CD8-positive, alpha-beta memory T cell (primary cell): ENCODE data around the gene FBXL13. TPM values are rescaled to one million over a fixed set of nuclear protein-coding genes. Genes with fewer than 3 reads are reported as not detected.
A peak's percentile ranks its signal among the peaks of the same experiment; 100 is the strongest.
"Not testable (repeated sequence)": the region's sequence is repeated elsewhere in the genome, so short reads cannot be mapped to it uniquely, and the experiment has no call there.

Experiments used
- CTCF ChIA-PET: fragments of 350-600 bp; sonication (Branson Sonifier 250); formaldehyde crosslinking; loops from one replicate; lab custom pipeline; 2021; ENCODE audit warnings: antibody characterized with exemption; lab: Charles Lee
- POLR2A ChIA-PET: fragments of 350-600 bp; sonication (Branson Sonifier 250); formaldehyde crosslinking; loops from one replicate; lab custom pipeline; 2021; ENCODE audit warnings: antibody characterized with exemption; lab: Charles Lee
- DNase-seq, 5 donors: peaks; one replicate each; pipeline versions ENCODE4 v3.0.0 to v3.0.0-alpha.2; 2020 to 2022; ENCODE audit warnings: mixed read lengths in 1 of 5
- H3K27ac ChIP-seq: one replicate; pipeline ENCODE4 v1.7.0; 2013; ENCODE audit warnings: low read depth, mild to moderate bottlenecking, low read length, moderate library complexity
- H3K27me3 ChIP-seq: 2 replicates; pipeline ENCODE4 v1.7.0; 2013; ENCODE audit warnings: low read length, mild to moderate bottlenecking; ENCODE audit not compliant: insufficient read depth, poor library complexity, severe bottlenecking
- H3K36me3 ChIP-seq: 2 replicates; pipeline ENCODE4 v1.7.0; 2013; ENCODE audit warnings: mild to moderate bottlenecking, low read length, moderate library complexity; ENCODE audit not compliant: insufficient read depth
- H3K4me1 ChIP-seq: 2 replicates; pipeline ENCODE4 v1.7.0; 2013; ENCODE audit warnings: mild to moderate bottlenecking, low read length, moderate library complexity; ENCODE audit not compliant: insufficient read depth
- H3K4me3 ChIP-seq: 2 replicates; pipeline ENCODE4 v1.7.0; 2013; ENCODE audit warnings: mild to moderate bottlenecking, low read length
- H3K9me3 ChIP-seq: 2 replicates; pipeline ENCODE4 v1.7.0; 2013; ENCODE audit warnings: mild to moderate bottlenecking, low read length
- H3K27ac Mint-ChIP-seq, 8 donors: one replicate each; pipeline ENCODE4 v1.8.0; 2020 to 2021; ENCODE audit warnings: mixed read lengths in 8 of 8, mild to moderate bottlenecking in 6 of 8, inconsistent platforms in 3 of 8, moderate library complexity in 3 of 8
- H3K27me3 Mint-ChIP-seq, 2 donors: one replicate each; pipeline ENCODE4 v1.8.0; 2020 to 2021; ENCODE audit warnings: mixed read lengths in 2 of 2, mild to moderate bottlenecking in 1 of 2, moderate library complexity in 1 of 2
- H3K36me3 Mint-ChIP-seq, 3 donors: one replicate each; pipeline ENCODE4 v1.8.0; 2020 to 2021; ENCODE audit warnings: mixed read lengths in 3 of 3, inconsistent platforms in 1 of 3, mild to moderate bottlenecking in 1 of 3
- H3K4me1 Mint-ChIP-seq, 3 donors: one replicate each; pipeline ENCODE4 v1.8.0; 2020 to 2021; ENCODE audit warnings: mixed read lengths in 3 of 3, inconsistent platforms in 1 of 3, mild to moderate bottlenecking in 1 of 3
- H3K4me3 Mint-ChIP-seq, 7 donors: one replicate each; pipeline ENCODE4 v1.8.0; 2020 to 2021; ENCODE audit warnings: mixed read lengths in 7 of 7, mild to moderate bottlenecking in 6 of 7, moderate library complexity in 4 of 7, inconsistent platforms in 2 of 7
- H3K9me3 Mint-ChIP-seq, 5 donors: one replicate each; pipeline ENCODE4 v1.8.0; 2020 to 2022; ENCODE audit warnings: mixed read lengths in 5 of 5, mild to moderate bottlenecking in 3 of 5, moderate library complexity in 2 of 5, inconsistent platforms in 1 of 5
- polyA plus RNA-seq: library from polyadenylated mRNA; unstranded; fragments of 300-500 nt; fragmentation: Illumina TruSeq; gene quantifications from one replicate; pipeline ENCODE4 v1.2.3, GENCODE V29; 2021
- total RNA-seq, 2 experiments: library from RNA; stranded (reverse); gene quantifications; one replicate each; pipeline ENCODE4 v1.2.3, GENCODE V29; 2021

Gene FBXL13
- total and polyA plus RNA-seq, 3 experiments from 2014 or later, result 0.43 to 0.66 (median 0.62) TPM

GRCh38 chr7:102995609-102996008 is 79.0 kb downstream of the FBXL13 start:
- DNase-seq, H3K9me3 ChIP-seq, H3K4me1 Mint-ChIP-seq, H3K4me1 ChIP-seq, CTCF ChIA-PET, POLR2A ChIA-PET, H3K4me3 ChIP-seq, H3K4me3 Mint-ChIP-seq, H3K27ac Mint-ChIP-seq, H3K27ac ChIP-seq, H3K36me3 Mint-ChIP-seq, H3K36me3 ChIP-seq, H3K27me3 ChIP-seq, H3K9me3 Mint-ChIP-seq, H3K27me3 Mint-ChIP-seq: not testable (repeated sequence)

GRCh38 chr7:102994567-102994966 is 80.0 kb downstream of the FBXL13 start:
- DNase-seq, result no peak
- CTCF ChIA-PET, result no interaction called here
- Mint-ChIP-seq H3K27ac (no peak overlapping the region), H3K9me3 (peaks cover 0 to 2% (median 0%) of the 10 kb centered on the region in 5 donors), H3K4me1 (no peaks in the 10 kb centered on the region), H3K27me3 (peaks cover 0 to 4% of the 10 kb centered on the region in 2 donors), H3K4me3 (no peak overlapping the region), H3K36me3 (no peaks in the 10 kb centered on the region)
- POLR2A ChIA-PET, result no interaction called here
- Histone ChIP-seq H3K36me3 (no peaks in the 10 kb centered on the region), H3K27me3 (no peaks in the 10 kb centered on the region), H3K27ac (no peak overlapping the region), H3K9me3 (no peaks in the 10 kb centered on the region), H3K4me3 (no peak overlapping the region), H3K4me1 (no peaks in the 10 kb centered on the region)

GRCh38 chr7:102993718-102994029 is 80.9 kb downstream of the FBXL13 start:
- Histone ChIP-seq H3K27ac (peak overlapping the region; percentile 53), H3K4me1 (no peaks in the 10 kb centered on the region), H3K27me3 (no peaks in the 10 kb centered on the region), H3K9me3 (no peaks in the 10 kb centered on the region), H3K36me3 (no peaks in the 10 kb centered on the region), H3K4me3 (no peak overlapping the region)
- DNase-seq, result no peak
- H3K9me3 Mint-ChIP-seq, result peaks cover 0 to 2% (median 0%) of the 10 kb centered on the region in 5 donors
- CTCF ChIA-PET, result no interaction called here
- no peak overlapping the region for H3K4me3 Mint-ChIP-seq
- no peaks in the 10 kb centered on the region for H3K36me3 Mint-ChIP-seq
- POLR2A ChIA-PET, result no interaction called here
- no peak overlapping the region for H3K27ac Mint-ChIP-seq
- H3K27me3 Mint-ChIP-seq, result peaks cover 0 to 4% of the 10 kb centered on the region in 2 donors
- H3K4me1 Mint-ChIP-seq, result no peaks in the 10 kb centered on the region

GRCh38 chr7:102992938-102993717 is 81.5 kb downstream of the FBXL13 start:
- POLR2A ChIA-PET, result no interaction called here
- no peaks in the 10 kb centered on the region for H3K36me3 Mint-ChIP-seq

GRCh38 chr7:102992509-102992937 is 82.1 kb downstream of the FBXL13 start:
- peaks cover 0 to 2% (median 0%) of the 10 kb centered on the region in 5 donors for H3K9me3 Mint-ChIP-seq
- H3K27ac ChIP-seq, result peak overlapping the region; percentile 53
- H3K27ac Mint-ChIP-seq, result no peak overlapping the region
- no peaks in the 10 kb centered on the region for H3K27me3 ChIP-seq
- H3K4me1 Mint-ChIP-seq, result no peaks in the 10 kb centered on the region
- no peaks in the 10 kb centered on the region for H3K4me1 ChIP-seq
- H3K4me3 Mint-ChIP-seq, result no peak overlapping the region
- H3K4me3 ChIP-seq, result no peak overlapping the region
- no peak for DNase-seq
- POLR2A ChIA-PET, result no interaction called here
- H3K36me3 Mint-ChIP-seq, result no peaks in the 10 kb centered on the region
- CTCF ChIA-PET, result no interaction called here
- no peaks in the 10 kb centered on the region for H3K36me3 ChIP-seq
- H3K27me3 Mint-ChIP-seq, result peaks cover 4% of the 10 kb centered on the region in 2 donors
- no peaks in the 10 kb centered on the region for H3K9me3 ChIP-seq

More at GRCh38 chr7:102992938-102993717, 81.5 kb downstream of the FBXL13 start:
- H3K4me1 Mint-ChIP-seq, result no peaks in the 10 kb centered on the region
- H3K27me3 Mint-ChIP-seq, result peaks cover 1 to 4% of the 10 kb centered on the region in 2 donors
- Histone ChIP-seq H3K4me1 (no peaks in the 10 kb centered on the region), H3K4me3 (no peak overlapping the region), H3K27me3 (no peaks in the 10 kb centered on the region), H3K27ac (peak overlapping the region; percentile 53), H3K36me3 (no peaks in the 10 kb centered on the region), H3K9me3 (no peaks in the 10 kb centered on the region)
- H3K27ac Mint-ChIP-seq, result no peak overlapping the region
- H3K4me3 Mint-ChIP-seq, result no peak overlapping the region
- CTCF ChIA-PET, result no interaction called here
- H3K9me3 Mint-ChIP-seq, result peaks cover 0 to 2% (median 0%) of the 10 kb centered on the region in 5 donors
- DNase-seq, result no peak

- H3K36me3 Mint-ChIP-seq, result no peaks in the 10 kb centered on the region
- ChIA-PET CTCF (no interaction called here), POLR2A (no interaction called here)
- H3K4me1 Mint-ChIP-seq, result no peaks in the 10 kb centered on the region
- Histone ChIP-seq H3K9me3 (no peaks in the 10 kb centered on the region), H3K4me1 (no peaks in the 10 kb centered on the region), H3K27me3 (no peaks in the 10 kb centered on the region), H3K36me3 (no peaks in the 10 kb centered on the region), H3K27ac (no peak overlapping the region), H3K4me3 (no peak overlapping the region)
- no peak for DNase-seq
- peaks cover 0 to 2% (median 0%) of the 10 kb centered on the region in 5 donors for H3K9me3 Mint-ChIP-seq
- H3K27ac Mint-ChIP-seq, result no peak overlapping the region
- no peak overlapping the region for H3K4me3 Mint-ChIP-seq
- H3K27me3 Mint-ChIP-seq, result peaks cover 4% of the 10 kb centered on the region in 2 donors
Observed at GRCh38 chr7:102991540-102992214, 82.9 kb downstream of the FBXL13 start.

GRCh38 chr7:102991077-102991539 is 83.5 kb downstream of the FBXL13 start:
- Mint-ChIP-seq H3K4me3 (no peak overlapping the region), H3K4me1 (no peaks in the 10 kb centered on the region), H3K27ac (no peak overlapping the region), H3K27me3 (peaks cover 4% of the 10 kb centered on the region in 2 donors), H3K36me3 (no peaks in the 10 kb centered on the region), H3K9me3 (peaks cover 0 to 2% (median 0%) of the 10 kb centered on the region in 5 donors)
- ChIA-PET CTCF (no interaction called here), POLR2A (no interaction called here)
- DNase-seq, result no peak
- Histone ChIP-seq H3K4me3 (no peak overlapping the region), H3K27ac (no peak overlapping the region), H3K27me3 (no peaks in the 10 kb centered on the region), H3K4me1 (no peaks in the 10 kb centered on the region), H3K9me3 (no peaks in the 10 kb centered on the region), H3K36me3 (no peaks in the 10 kb centered on the region)

- Histone ChIP-seq H3K4me1 (no peaks in the 10 kb centered on the region), H3K36me3 (no peaks in the 10 kb centered on the region), H3K4me3 (no peak overlapping the region), H3K27ac (no peak overlapping the region), H3K9me3 (no peaks in the 10 kb centered on the region), H3K27me3 (no peaks in the 10 kb centered on the region)
- H3K4me3 Mint-ChIP-seq, result no peak overlapping the region
- peaks cover 4% of the 10 kb centered on the region in 2 donors for H3K27me3 Mint-ChIP-seq
- peaks cover 0 to 2% (median 0%) of the 10 kb centered on the region in 5 donors for H3K9me3 Mint-ChIP-seq
- DNase-seq, result no peak
- ChIA-PET POLR2A (no interaction called here), CTCF (no interaction called here)
- H3K36me3 Mint-ChIP-seq, result no peaks in the 10 kb centered on the region
- H3K4me1 Mint-ChIP-seq, result no peaks in the 10 kb centered on the region
- no peak overlapping the region for H3K27ac Mint-ChIP-seq
Observed at GRCh38 chr7:102990642-102991041, 84.0 kb downstream of the FBXL13 start.
